H9 (cell line): ENCODE data around the gene MCRIP1. TPM values are rescaled to one million over a fixed set of nuclear protein-coding genes. Genes with fewer than 3 reads are reported as not detected.

Source experiments
- DNase-seq: peaks from one replicate; pipeline ENCODE4 v3.0.0-alpha.2; 2017
- H2AFZ ChIP-seq: one replicate; pipeline ENCODE4 v1.6.1; 2013; ENCODE audit warnings: mild to moderate bottlenecking, low read length, control low read depth, moderate library complexity
- H2AK5ac ChIP-seq: 2 replicates; pipeline ENCODE4 v1.6.1; 2013; ENCODE audit warnings: low read length, control low read depth, mixed read lengths; ENCODE audit not compliant: insufficient read length
- H2BK120ac ChIP-seq: one replicate; pipeline ENCODE4 v1.6.1; 2013; ENCODE audit warnings: low read depth, mild to moderate bottlenecking, low read length, control low read depth, inconsistent platforms; ENCODE audit not compliant: poor library complexity, severe bottlenecking
- H2BK12ac ChIP-seq: 2 replicates; pipeline ENCODE4 v1.6.1; 2013; ENCODE audit warnings: low read length, control low read depth, mixed read lengths, low read depth; ENCODE audit not compliant: insufficient read length
- H2BK15ac ChIP-seq: 2 replicates; pipeline ENCODE4 v1.6.1; 2013; ENCODE audit warnings: low read depth, low read length, control low read depth
- H2BK20ac ChIP-seq: one replicate; pipeline ENCODE4 v1.6.1; 2013; ENCODE audit warnings: low read depth, mild to moderate bottlenecking, low read length, control low read depth, inconsistent platforms; ENCODE audit not compliant: poor library complexity, severe bottlenecking
- H2BK5ac ChIP-seq: 2 replicates; pipeline ENCODE4 v1.6.1; 2013; ENCODE audit warnings: low read length, control low read depth, mixed read lengths; ENCODE audit not compliant: insufficient read length
- H3K14ac ChIP-seq: 2 replicates; pipeline ENCODE4 v1.6.1; 2013; ENCODE audit warnings: low read length, control low read depth; ENCODE audit not compliant: insufficient read depth
- H3K18ac ChIP-seq: 2 replicates; pipeline ENCODE4 v1.6.1; 2013; ENCODE audit warnings: low read depth, mild to moderate bottlenecking, mixed read lengths, low read length, control low read depth; ENCODE audit not compliant: insufficient read length
- H3K23ac ChIP-seq: 2 replicates; pipeline ENCODE4 v1.6.1; 2013; ENCODE audit warnings: low read length, control low read depth, mixed read lengths, low read depth; ENCODE audit not compliant: insufficient read length
- H3K23me2 ChIP-seq: 2 replicates; pipeline ENCODE4 v1.6.1; 2013; ENCODE audit warnings: low read depth, mild to moderate bottlenecking, mixed read lengths, low read length, control low read depth; ENCODE audit not compliant: insufficient read length, poor library complexity, severe bottlenecking
- H3K27ac ChIP-seq: 2 replicates; pipeline ENCODE4 v1.5.1; 2013; ENCODE audit warnings: low read length, control low read depth, mixed read lengths, low read depth; ENCODE audit not compliant: insufficient read length
- H3K27me3 ChIP-seq: 2 replicates; pipeline ENCODE4 v1.6.1; 2013; ENCODE audit warnings: low read length, control low read depth, inconsistent platforms; ENCODE audit not compliant: insufficient read depth
- H3K4ac ChIP-seq: 2 replicates; pipeline ENCODE4 v1.6.1; 2013; ENCODE audit warnings: low read depth, mild to moderate bottlenecking, control low read depth, inconsistent platforms, low read length, moderate library complexity
- H3K4me1 ChIP-seq: 2 replicates; pipeline ENCODE4 v1.6.1; 2013; ENCODE audit warnings: low read length, control low read depth, inconsistent platforms; ENCODE audit not compliant: insufficient read depth
- H3K4me2 ChIP-seq: 2 replicates; pipeline ENCODE4 v1.6.1; 2013; ENCODE audit warnings: low read length, control low read depth, mixed read lengths; ENCODE audit not compliant: insufficient read length, insufficient read depth
- H3K56ac ChIP-seq: 2 replicates; pipeline ENCODE4 v1.6.1; 2013; ENCODE audit warnings: low read depth, mild to moderate bottlenecking, mixed read lengths, low read length, control low read depth; ENCODE audit not compliant: insufficient read length
- H3K79me1 ChIP-seq: 2 replicates; pipeline ENCODE4 v1.6.1; 2013; ENCODE audit warnings: low read depth, mild to moderate bottlenecking, moderate library complexity, low read length, control low read depth, inconsistent platforms; ENCODE audit not compliant: insufficient read depth, poor library complexity, severe bottlenecking
- H3K79me2 ChIP-seq: 2 replicates; pipeline ENCODE4 v1.6.1; 2013; ENCODE audit warnings: low read length, control low read depth, inconsistent platforms; ENCODE audit not compliant: insufficient read depth
- H3K9ac ChIP-seq: 2 replicates; pipeline ENCODE4 v1.6.1; 2013; ENCODE audit warnings: low read length, control low read depth, mixed read lengths; ENCODE audit not compliant: insufficient read length; ENCODE audit errors: extremely low read depth
- H3K9me3 ChIP-seq: one replicate; pipeline ENCODE4 v1.6.1; 2013; ENCODE audit warnings: low read depth, low read length, inconsistent platforms; ENCODE audit not compliant: control insufficient read depth
- H3T11ph ChIP-seq: one replicate; pipeline ENCODE4 v1.6.1; 2013; ENCODE audit warnings: mild to moderate bottlenecking, low read length, control low read depth, inconsistent platforms
- H4K20me1 ChIP-seq: one replicate; pipeline ENCODE4 v1.6.1; 2013; ENCODE audit not compliant: control insufficient read depth, insufficient read length, insufficient read depth
- H4K5ac ChIP-seq: 2 replicates; pipeline ENCODE4 v1.6.1; 2013; ENCODE audit warnings: low read depth, mild to moderate bottlenecking, mixed read lengths, low read length, control low read depth; ENCODE audit not compliant: insufficient read length
- H4K8ac ChIP-seq: replicated peaks from 2 replicates; pipeline ENCODE4 v1.6.1; 2013; ENCODE audit warnings: low read length, control low read depth, mixed read lengths, low read depth; ENCODE audit not compliant: insufficient read length
- H4K91ac ChIP-seq: 2 replicates; pipeline ENCODE4 v1.6.1; 2013; ENCODE audit warnings: low read depth, mild to moderate bottlenecking, moderate library complexity, mixed read lengths, low read length, control low read depth; ENCODE audit not compliant: insufficient read length
- H3K27ac Mint-ChIP-seq, 3 experiments: 2 replicates in 2 of 3; 3 replicates in 1 of 3; pipeline ENCODE4 v1.8.0; 2020 to 2021; ENCODE audit warnings: mixed read lengths in 3 of 3, mild to moderate bottlenecking in 1 of 3, moderate library complexity in 1 of 3
- H3K27me3 Mint-ChIP-seq: 2 replicates; pipeline ENCODE4 v1.8.0; 2021; ENCODE audit warnings: low read depth, mild to moderate bottlenecking, moderate library complexity, mixed read lengths
- H3K36me3 Mint-ChIP-seq, 3 experiments: 2 replicates in 2 of 3; 3 replicates in 1 of 3; pipeline ENCODE4 v1.8.0; 2020 to 2021; ENCODE audit warnings: low read depth in 3 of 3, mixed read lengths in 3 of 3; ENCODE audit not compliant: insufficient read depth in 1 of 3
- H3K4me1 Mint-ChIP-seq, 2 experiments: 2 replicates each; pipeline ENCODE4 v1.8.0; 2020; ENCODE audit warnings: mixed read lengths in 2 of 2
- H3K4me3 Mint-ChIP-seq, 2 experiments: 2 replicates in 1 of 2; 3 replicates in 1 of 2; pipeline ENCODE4 v1.8.0; 2020 to 2021; ENCODE audit warnings: mild to moderate bottlenecking in 2 of 2, mixed read lengths in 2 of 2, moderate library complexity in 1 of 2
- H3K9me3 Mint-ChIP-seq, 2 experiments: 2 replicates in 1 of 2; 3 replicates in 1 of 2; pipeline ENCODE4 v1.8.0; 2020; ENCODE audit warnings: mild to moderate bottlenecking in 2 of 2, mixed read lengths in 2 of 2, moderate library complexity in 1 of 2
- CTCF ChIP-seq: fragments of 200-600 bp; sonication (generic); conservative IDR thresholded peaks from 3 replicates; pipeline ENCODE4 v1.8.0; 2021; ENCODE audit warnings: antibody characterized with exemption, mild to moderate bottlenecking
- WGBS: extraction: QIAGEN DNeasy Blood & Tissue Kit; methylation state at CpG from one replicate; pipeline ENCODE4 v1.1.7; 2013; ENCODE audit warnings: missing lambda C conversion rate, low lambda C conversion rate, mixed read lengths; ENCODE audit not compliant: insufficient read length; ENCODE audit errors: extremely low coverage; 5-methylcytosine and 5-hydroxymethylcytosine counted together
- total RNA-seq: library from RNA; stranded (reverse); gene quantifications from 2 replicates; pipeline ENCODE4 v1.2.1, GENCODE V29; 2021

The MCRIP1 gene
- total RNA-seq, 1 experiment from 2014 or later, result 118 TPM

- Histone ChIP-seq H3K27me3 (no peaks in the 10 kb centered on the region), H4K20me1 (no peaks in the 10 kb centered on the region), H4K8ac (no peak overlapping the region), H3K56ac (no peak overlapping the region), H3K4me1 (no peaks in the 10 kb centered on the region), H3T11ph (no peak overlapping the region), H2BK15ac (no peak overlapping the region), H2AFZ (no peak overlapping the region), H2BK12ac (no peak overlapping the region), H3K9me3 (no peaks in the 10 kb centered on the region), H2AK5ac (no peak overlapping the region), H4K5ac (no peak overlapping the region), H2BK120ac (no peak overlapping the region), H3K14ac (no peak overlapping the region), H2BK5ac (no peak overlapping the region), H3K79me2 (no peaks in the 10 kb centered on the region; the same call in 1 of the 2 replicates), H3K18ac (no peak overlapping the region), H3K23ac (no peak overlapping the region), H3K79me1 (peaks cover 2% of the 10 kb centered on the region), H3K23me2 (peaks cover 11% of the 10 kb centered on the region), H4K91ac (no peak overlapping the region), H3K9ac (no peak overlapping the region), H3K27ac (no peak overlapping the region), H3K4me2 (no peak overlapping the region), H2BK20ac (no peak overlapping the region), H3K4ac (no peak overlapping the region)
- peaks cover 0 to 3% of the 10 kb centered on the region in 2 experiments; a peak in 1 of 5 replicates for H3K9me3 Mint-ChIP-seq
- peaks cover 13 to 33% (median 32%) of the 10 kb centered on the region in 3 experiments; a peak in 6 of 7 replicates for H3K36me3 Mint-ChIP-seq
- TF ChIP-seq CTCF, result no peak
- H3K27me3 Mint-ChIP-seq, result no peaks in the 10 kb centered on the region; the same call in 1 of the 2 replicates
- peaks cover 21 to 39% of the 10 kb centered on the region in 2 experiments for H3K4me1 Mint-ChIP-seq
- no peak overlapping the region for H3K4me3 Mint-ChIP-seq
- WGBS, result no CpG with 5 or more reads among the region's 18 CpGs
- H3K27ac Mint-ChIP-seq, result no peak overlapping the region
- peak; percentile 36 for DNase-seq
Observed at GRCh38 chr17:81865733-81866439, 32.8 kb upstream of the MCRIP1 start.
